Suprapubic skin (tissue), 4 donors: Measurements from ENCODE around the gene CFAP20DC. TPM values are rescaled to one million over a fixed set of nuclear protein-coding genes. Genes with fewer than 3 reads are reported as not detected.
"Not testable (repeated sequence)": the region's sequence is repeated elsewhere in the genome, so short reads cannot be mapped to it uniquely, and the experiment has no call there.

Source experiments
- DNase-seq, 2 donors: peaks; one replicate each; pipeline ENCODE4 v3.0.0-alpha.2; 2019; ENCODE audit warnings: low spot score in 2 of 2
- H3K27ac ChIP-seq: fragments of 200-600 bp; sonication (generic); one replicate; pipeline ENCODE4 v1.5.1; 2019
- H3K27me3 ChIP-seq: fragments of 200-600 bp; sonication (generic); one replicate; pipeline ENCODE4 v1.5.1; 2019
- H3K36me3 ChIP-seq: fragments of 200-600 bp; sonication (generic); one replicate; pipeline ENCODE4 v1.5.1; 2019
- H3K4me1 ChIP-seq: fragments of 200-600 bp; sonication (generic); one replicate; pipeline ENCODE4 v1.5.1; 2019
- H3K4me3 ChIP-seq: fragments of 200-600 bp; sonication (generic); one replicate; pipeline ENCODE4 v1.5.1; 2019; ENCODE audit warnings: mild to moderate bottlenecking
- H3K9me3 ChIP-seq: fragments of 200-600 bp; sonication (generic); one replicate; pipeline ENCODE4 v1.5.1; 2019
- EP300 ChIP-seq: sonication (generic); formaldehyde crosslinking; IDR thresholded peaks from one replicate; pipeline ENCODE4 v1.6.1; 2017; ENCODE audit warnings: antibody characterized with exemption
- POLR2A ChIP-seq, 2 donors: fragments of 450-650 bp; IDR thresholded peaks; one replicate each; pipeline ENCODE4 v1.6.1; 2017; ENCODE audit warnings: antibody characterized with exemption in 2 of 2, mild to moderate bottlenecking in 2 of 2, moderate library complexity in 2 of 2
- POLR2AphosphoS5 ChIP-seq, 3 donors: sonication (generic); formaldehyde crosslinking; IDR thresholded peaks; one replicate each; pipeline ENCODE4 v1.6.1; 2017; ENCODE audit warnings: antibody characterized with exemption in 3 of 3
- WGBS: methylation state at CpG from one replicate; pipeline ENCODE4 v1.1.5; 2018; 5-methylcytosine and 5-hydroxymethylcytosine counted together
- total RNA-seq, 4 donors: library from RNA; depleted of rRNA; stranded (reverse); fragments of >200 nt; gene quantifications; one replicate each; pipeline ENCODE4 v1.1.0, GENCODE V29; 2016
- TF ChIP-seq, protein P1 (sequence below), 2 donors: fragments of 200-600 bp in 1 of 2; fragments of 450-650 bp in 1 of 2; sonication (generic) in 1 of 2; IDR thresholded peaks; one replicate each; pipeline ENCODE4 v1.5.1; 2016 to 2019; ENCODE audit warnings: antibody characterized with exemption in 2 of 2, mild to moderate bottlenecking in 1 of 2, moderate library complexity in 1 of 2

CFAP20DC gene
- total RNA-seq, 4 donors from 2014 or later = 0.53 to 2.3 (median 0.94) TPM

DNA sequence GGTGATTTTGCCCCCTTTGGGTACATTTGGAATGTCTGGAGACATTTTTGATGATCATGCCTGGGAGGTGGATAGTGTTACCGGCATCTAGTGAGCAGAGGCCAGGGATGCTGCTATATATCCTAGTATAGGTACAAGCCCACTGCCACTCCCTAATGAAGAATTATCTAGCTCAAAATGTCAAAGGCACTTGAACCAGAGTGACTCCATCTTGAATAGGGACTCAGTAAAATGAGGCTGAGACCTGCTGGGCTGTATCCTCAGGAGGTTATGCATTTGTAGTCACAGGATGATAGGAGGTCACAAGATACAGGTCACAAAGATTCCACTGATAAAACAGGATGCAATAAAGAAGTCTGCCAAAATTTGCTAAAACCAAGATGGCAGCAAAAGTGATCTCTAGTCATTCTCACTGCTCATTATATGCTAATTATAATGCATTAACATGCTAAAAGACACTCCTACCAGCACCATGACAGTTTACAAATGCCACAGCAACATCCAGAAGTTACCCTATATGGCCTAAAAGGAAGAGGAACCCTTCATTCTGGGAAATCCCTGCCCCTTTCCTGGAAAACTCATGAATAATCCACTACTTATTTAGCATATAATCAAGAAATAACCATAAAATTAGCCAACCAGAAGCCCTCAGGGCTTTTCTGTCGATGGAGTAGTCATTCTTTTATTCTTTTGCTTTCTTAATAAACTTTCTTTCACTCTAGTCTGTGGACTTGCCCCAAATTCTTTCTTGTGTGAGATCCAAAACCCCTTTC lies 343.2 kb downstream of the CFAP20DC start:
- no peak for DNase-seq
- Histone ChIP-seq H3K36me3 (no peaks in the 10 kb centered on the region), H3K27ac (no peak overlapping the region), H3K4me3 (no peak overlapping the region), H3K4me1 (no peaks in the 10 kb centered on the region), H3K27me3 (no peaks in the 10 kb centered on the region), H3K9me3 (no peaks in the 10 kb centered on the region)
- TF ChIP-seq POLR2AphosphoS5 (IDR thresholded peaks at IDR 0.05) (no peak), EP300 (no peak), POLR2A (IDR thresholded peaks at IDR 0.05) (no peak)
- TF ChIP-seq, protein P1, sequence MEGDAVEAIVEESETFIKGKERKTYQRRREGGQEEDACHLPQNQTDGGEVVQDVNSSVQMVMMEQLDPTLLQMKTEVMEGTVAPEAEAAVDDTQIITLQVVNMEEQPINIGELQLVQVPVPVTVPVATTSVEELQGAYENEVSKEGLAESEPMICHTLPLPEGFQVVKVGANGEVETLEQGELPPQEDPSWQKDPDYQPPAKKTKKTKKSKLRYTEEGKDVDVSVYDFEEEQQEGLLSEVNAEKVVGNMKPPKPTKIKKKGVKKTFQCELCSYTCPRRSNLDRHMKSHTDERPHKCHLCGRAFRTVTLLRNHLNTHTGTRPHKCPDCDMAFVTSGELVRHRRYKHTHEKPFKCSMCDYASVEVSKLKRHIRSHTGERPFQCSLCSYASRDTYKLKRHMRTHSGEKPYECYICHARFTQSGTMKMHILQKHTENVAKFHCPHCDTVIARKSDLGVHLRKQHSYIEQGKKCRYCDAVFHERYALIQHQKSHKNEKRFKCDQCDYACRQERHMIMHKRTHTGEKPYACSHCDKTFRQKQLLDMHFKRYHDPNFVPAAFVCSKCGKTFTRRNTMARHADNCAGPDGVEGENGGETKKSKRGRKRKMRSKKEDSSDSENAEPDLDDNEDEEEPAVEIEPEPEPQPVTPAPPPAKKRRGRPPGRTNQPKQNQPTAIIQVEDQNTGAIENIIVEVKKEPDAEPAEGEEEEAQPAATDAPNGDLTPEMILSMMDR (IDR thresholded peaks at IDR 0.05) = no peak
- WGBS = 76% methylated on average over 2 of the region's 2 CpGs

DNA sequence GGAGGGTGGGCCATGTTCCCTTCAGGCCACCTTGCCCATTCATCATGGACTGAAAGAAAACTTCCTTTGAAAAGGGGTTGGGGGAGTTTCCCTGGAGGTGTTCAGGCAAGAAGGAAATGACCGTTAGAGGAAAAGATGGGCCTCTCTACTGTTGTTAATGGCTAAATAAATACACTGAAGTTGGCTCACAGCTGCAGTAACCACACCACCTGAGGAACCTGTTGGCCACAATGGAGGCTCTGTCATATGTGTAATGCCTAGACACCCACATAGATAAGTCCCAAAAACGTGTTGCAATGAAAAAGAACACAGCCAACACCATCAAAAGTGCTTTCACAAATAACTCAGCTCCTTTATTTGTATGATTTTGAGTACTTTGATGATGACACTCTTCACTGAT lies 345.1 kb downstream of the CFAP20DC start:
- H3K4me1 ChIP-seq = no peaks in the 10 kb centered on the region
- TF ChIP-seq POLR2AphosphoS5 (IDR thresholded peaks at IDR 0.05) (no peak), EP300 (no peak), POLR2A (IDR thresholded peaks at IDR 0.05) (no peak)
- TF ChIP-seq, protein P1 (IDR thresholded peaks at IDR 0.05) = no peak
- H3K27ac ChIP-seq = no peak overlapping the region
- no peak overlapping the region for H3K4me3 ChIP-seq
- H3K27me3 ChIP-seq = no peaks in the 10 kb centered on the region
- 53% methylated on average over 2 of the region's 2 CpGs for WGBS
- no peaks in the 10 kb centered on the region for H3K36me3 ChIP-seq
- no peak for DNase-seq
- no peaks in the 10 kb centered on the region for H3K9me3 ChIP-seq

DNA sequence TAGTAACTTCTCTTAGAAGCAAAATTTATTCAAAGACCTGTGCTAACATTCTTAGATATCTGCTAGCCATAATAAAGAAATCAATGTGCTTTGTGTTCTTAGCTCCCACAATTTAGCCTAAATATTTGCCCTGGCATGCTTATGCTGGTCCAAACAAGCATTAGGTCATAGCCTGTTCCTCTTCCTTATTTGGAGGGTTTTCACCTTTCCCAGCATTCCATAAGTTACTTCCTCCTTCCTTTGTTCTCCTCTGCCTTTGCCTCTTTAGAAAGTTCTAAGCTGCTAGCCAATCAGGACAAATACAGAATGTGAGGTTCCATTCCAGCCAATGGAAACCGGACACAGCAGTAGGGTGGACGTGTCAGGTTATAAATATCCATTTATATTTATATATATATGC lies 345.5 kb downstream of the CFAP20DC start:
- not testable (repeated sequence) for H3K27me3 ChIP-seq, H3K9me3 ChIP-seq, H3K36me3 ChIP-seq, H3K27ac ChIP-seq, H3K4me1 ChIP-seq, DNase-seq, H3K4me3 ChIP-seq
- WGBS = 91% methylated on average over 2 of the region's 2 CpGs

DNA sequence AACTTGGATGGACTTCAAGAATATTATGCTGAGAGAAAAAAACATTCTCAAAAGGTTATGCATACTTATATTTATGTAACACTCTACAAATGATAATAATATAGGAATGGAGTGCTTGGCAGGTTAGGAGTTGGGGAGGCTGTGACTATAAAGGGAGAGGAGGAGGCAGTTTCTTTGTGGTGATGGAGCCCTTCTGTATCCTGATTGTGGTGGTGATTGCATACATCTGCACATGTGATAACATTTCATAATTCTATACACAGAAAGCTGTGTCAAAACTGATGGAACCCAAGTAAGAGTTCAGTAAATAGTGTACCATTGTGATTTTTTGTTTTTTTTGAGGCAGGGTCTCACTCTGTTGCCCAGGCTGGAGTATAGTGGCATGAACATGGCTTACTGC lies 351.6 kb downstream of the CFAP20DC start:
- Histone ChIP-seq H3K27me3 (no peaks in the 10 kb centered on the region), H3K27ac (no peak overlapping the region), H3K4me1 (no peaks in the 10 kb centered on the region), H3K9me3 (no peaks in the 10 kb centered on the region), H3K4me3 (no peak overlapping the region), H3K36me3 (no peaks in the 10 kb centered on the region)
- no peak for TF ChIP-seq POLR2A (IDR thresholded peaks at IDR 0.05)
- TF ChIP-seq, protein P1 (IDR thresholded peaks at IDR 0.05) = no peak
- TF ChIP-seq EP300 = no peak
- TF ChIP-seq POLR2AphosphoS5 (IDR thresholded peaks at IDR 0.05) = no peak
- DNase-seq = no peak

DNA sequence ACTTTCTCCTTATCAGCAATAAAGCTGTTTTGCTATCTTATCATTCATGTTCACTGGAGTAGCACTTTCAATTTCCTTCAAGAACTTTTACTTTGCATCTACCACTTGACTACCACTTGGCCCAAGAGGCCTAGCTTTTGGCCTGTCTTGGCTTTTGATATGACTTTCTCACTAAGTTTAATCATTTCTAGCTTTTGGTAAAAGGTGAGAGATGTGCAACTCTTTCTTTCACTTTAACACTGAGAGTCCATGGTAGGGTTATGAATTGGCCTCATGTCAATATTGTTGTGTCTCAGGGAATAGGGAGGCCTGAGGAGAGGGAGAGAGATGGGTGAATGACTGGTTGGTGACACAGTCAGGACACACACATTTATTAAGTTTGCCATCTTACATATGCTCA lies 352.3 kb downstream of the CFAP20DC start:
- Histone ChIP-seq H3K9me3 (no peaks in the 10 kb centered on the region), H3K27ac (no peak overlapping the region), H3K36me3 (no peaks in the 10 kb centered on the region), H3K4me3 (no peak overlapping the region), H3K4me1 (no peaks in the 10 kb centered on the region), H3K27me3 (no peaks in the 10 kb centered on the region)
- DNase-seq = no peak
- TF ChIP-seq POLR2AphosphoS5 (IDR thresholded peaks at IDR 0.05) (no peak), POLR2A (IDR thresholded peaks at IDR 0.05) (no peak), EP300 (no peak)
- TF ChIP-seq, protein P1 (IDR thresholded peaks at IDR 0.05) = no peak

DNA sequence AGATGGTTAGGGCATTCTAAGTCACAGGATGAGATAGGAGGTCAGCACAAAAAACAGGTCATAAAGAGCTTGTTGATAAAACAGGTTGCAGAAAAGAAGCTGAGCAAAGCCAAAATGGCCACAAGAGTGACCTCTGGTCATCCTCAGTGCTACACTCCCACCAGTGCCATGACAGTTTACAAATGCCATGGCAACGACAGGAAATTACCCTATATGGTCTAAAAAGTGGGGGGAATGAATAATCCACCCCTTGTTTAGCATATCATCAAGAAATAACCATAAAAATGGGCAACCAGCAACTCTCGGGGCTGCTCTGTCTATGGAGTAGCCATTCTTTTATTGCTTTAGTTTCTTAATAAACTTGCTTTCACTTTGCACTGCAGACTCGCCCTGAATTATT lies 353.0 kb downstream of the CFAP20DC start:
- WGBS = 87% methylated on average over 3 of the region's 3 CpGs
- not testable (repeated sequence) for DNase-seq, H3K27ac ChIP-seq, H3K4me3 ChIP-seq, H3K9me3 ChIP-seq, H3K27me3 ChIP-seq, H3K36me3 ChIP-seq, H3K4me1 ChIP-seq
